Stimulated activated naive CD8-positive, alpha-beta T cell treated with anti-CD3 and anti-CD28 coated beads, Interleukin-15, amount 100 ng/mL, for 72 hours (primary cell): ENCODE results near the gene UNC119B.
A peak's percentile ranks its signal among the peaks of the same experiment; 100 is the strongest.
"Not testable (repeated sequence)": the region's sequence is repeated elsewhere in the genome, so short reads cannot be mapped to it uniquely, and the experiment has no call there.

ENCODE experiments used
- ATAC-seq: fragments of 150-1000 bp; cut with Tn5 transposase; 2 replicates; pipeline ENCODE4 v1.10.0; 2021; ENCODE audit warnings: mild to moderate bottlenecking, moderate library complexity
- DNase-seq, 2 donors: peaks; one replicate each; pipeline ENCODE4 v3.0.0; 2021 to 2022
- H3K27ac Mint-ChIP-seq, 2 donors: one replicate each; pipeline ENCODE4 v1.8.0; 2022; ENCODE audit warnings: mild to moderate bottlenecking in 2 of 2, mixed read lengths in 2 of 2, moderate library complexity in 2 of 2
- H3K27me3 Mint-ChIP-seq: one replicate; pipeline ENCODE4 v1.8.0; 2022; ENCODE audit warnings: mixed read lengths
- H3K4me1 Mint-ChIP-seq: one replicate; pipeline ENCODE4 v1.8.0; 2022; ENCODE audit warnings: mild to moderate bottlenecking, mixed read lengths
- H3K4me3 Mint-ChIP-seq, 2 donors: one replicate each; pipeline ENCODE4 v1.8.0; 2022; ENCODE audit warnings: mild to moderate bottlenecking in 2 of 2, mixed read lengths in 2 of 2, moderate library complexity in 1 of 2
- H3K9me3 Mint-ChIP-seq, 2 donors: one replicate each; pipeline ENCODE4 v1.8.0; 2022; ENCODE audit warnings: mixed read lengths in 2 of 2

The UNC119B gene

DNA sequence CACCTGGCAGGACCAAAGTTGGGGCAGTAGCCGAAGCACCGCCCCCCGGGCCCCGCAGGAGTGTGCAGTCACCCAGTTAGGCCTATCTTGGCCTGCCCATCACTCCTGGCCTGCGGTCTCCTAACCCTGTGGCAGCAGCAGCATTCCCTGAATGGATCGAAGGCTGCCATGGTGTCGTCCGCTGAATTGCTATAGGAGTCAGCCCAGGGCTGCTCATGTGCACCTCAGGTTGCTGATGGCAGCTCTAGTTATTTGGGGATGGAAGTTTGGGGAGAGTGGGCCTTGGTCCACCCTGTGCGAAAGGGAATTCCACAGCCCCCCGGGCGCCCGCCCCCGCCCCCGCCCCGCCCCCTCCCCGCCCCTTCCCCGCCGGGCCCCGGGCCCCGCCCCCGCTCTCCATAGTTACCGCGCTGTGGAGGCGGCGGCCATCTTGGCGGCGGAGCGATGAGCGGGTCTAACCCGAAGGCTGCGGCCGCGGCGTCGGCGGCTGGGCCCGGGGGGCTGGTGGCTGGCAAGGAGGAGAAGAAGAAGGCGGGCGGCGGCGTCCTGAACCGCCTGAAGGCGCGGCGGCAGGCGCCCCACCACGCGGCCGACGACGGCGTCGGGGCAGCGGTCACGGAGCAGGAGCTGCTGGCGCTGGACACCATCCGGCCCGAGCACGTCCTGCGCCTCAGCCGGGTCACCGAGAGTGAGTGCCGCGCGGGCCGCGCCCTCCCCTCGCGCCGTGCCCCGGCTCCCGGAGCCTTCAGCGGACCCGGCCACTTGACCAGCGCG, at the start of gene UNC119B:
UNC119B (plus strand) TSS at position 428 of the 774 bp plus-strand sequence; CDS start at position 445, 17 bp downstream.
- H3K27me3 Mint-ChIP-seq = no peaks in the 10 kb centered on the region
- H3K4me3 Mint-ChIP-seq = peak within 1 kb of the TSS; percentile 84 to 92
- ATAC-seq (peak; percentile 86), DNase-seq (peak; percentile 68 to 72)
- H3K4me1 Mint-ChIP-seq = peaks cover 31% of the 10 kb centered on the region
- H3K27ac Mint-ChIP-seq = peak within 1 kb of the TSS; percentile 90 to 91
- no peaks in the 10 kb centered on the region for H3K9me3 Mint-ChIP-seq

DNA sequence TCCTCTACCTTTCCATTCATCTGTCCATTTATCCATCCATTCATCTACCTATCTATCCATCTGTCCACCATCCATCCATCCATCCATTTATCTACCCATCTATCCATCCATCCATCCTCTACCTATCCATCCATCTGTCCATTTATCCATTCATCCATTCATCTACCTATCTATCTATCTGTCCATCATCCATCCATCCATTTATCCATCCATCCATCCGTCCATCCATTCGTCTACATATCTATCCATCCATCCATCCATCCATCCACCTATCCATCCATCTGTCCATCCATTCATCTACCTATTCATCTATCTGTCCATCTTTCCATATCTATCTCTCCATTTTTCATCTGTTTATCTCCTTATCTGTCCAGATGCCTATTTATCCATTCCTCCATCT, 48.8 kb upstream of the UNC119B start:
- no peaks in the 10 kb centered on the region for H3K4me1 Mint-ChIP-seq
- H3K9me3 Mint-ChIP-seq = no peaks in the 10 kb centered on the region
- H3K4me3 Mint-ChIP-seq = no peak overlapping the region
- no peaks in the 10 kb centered on the region for H3K27me3 Mint-ChIP-seq
- H3K27ac Mint-ChIP-seq = no peak overlapping the region
- DNase-seq = no peak
- ATAC-seq = no peak

DNA sequence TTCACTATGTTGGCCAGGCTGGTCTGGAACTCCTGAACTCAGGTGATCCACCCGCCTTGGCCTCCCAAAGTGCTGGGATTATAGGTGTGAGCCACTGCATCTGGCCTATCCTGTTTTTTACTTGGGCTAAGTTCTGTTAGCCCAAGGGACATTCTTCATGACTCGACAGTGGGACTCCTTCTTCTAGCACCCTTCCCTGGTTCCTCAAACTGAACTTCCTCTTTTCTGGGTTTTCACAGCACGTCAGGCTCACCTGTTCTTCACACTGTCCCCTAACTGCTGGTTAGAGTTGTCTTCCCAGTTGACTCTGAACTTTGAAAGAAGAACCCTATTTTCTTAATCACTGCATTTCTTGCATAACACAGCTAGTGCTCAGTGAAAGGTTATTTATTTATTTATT, 47.4 kb upstream of the UNC119B start:
- ATAC-seq (no peak), DNase-seq (no peak)
- Mint-ChIP-seq H3K4me3 (no peak overlapping the region), H3K9me3 (no peaks in the 10 kb centered on the region), H3K27me3 (no peaks in the 10 kb centered on the region), H3K27ac (no peak overlapping the region), H3K4me1 (no peaks in the 10 kb centered on the region)

DNA sequence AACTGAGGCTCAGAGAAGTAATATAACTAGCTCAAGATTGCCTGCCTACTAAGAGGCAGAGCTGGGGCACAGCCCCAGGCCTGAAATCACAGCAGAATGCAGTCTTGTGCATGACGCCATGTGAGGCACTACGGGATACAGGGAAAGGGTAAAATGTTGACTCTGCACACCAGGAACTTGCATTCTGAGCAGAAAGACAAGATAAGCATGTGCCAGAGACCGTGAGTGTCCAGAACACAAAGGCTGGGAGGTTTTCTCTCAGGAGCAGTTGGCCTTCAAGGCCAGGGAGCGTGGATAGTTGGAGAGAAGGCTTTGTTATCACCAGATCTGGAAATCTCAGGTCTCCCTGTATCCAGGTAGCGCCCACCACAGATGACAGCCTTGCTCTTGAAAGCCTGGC, 46.5 kb upstream of the UNC119B start:
- Mint-ChIP-seq H3K27ac (no peak overlapping the region), H3K4me3 (no peak overlapping the region), H3K9me3 (no peaks in the 10 kb centered on the region), H3K27me3 (no peaks in the 10 kb centered on the region), H3K4me1 (no peaks in the 10 kb centered on the region)
- ATAC-seq (no peak), DNase-seq (no peak)

DNA sequence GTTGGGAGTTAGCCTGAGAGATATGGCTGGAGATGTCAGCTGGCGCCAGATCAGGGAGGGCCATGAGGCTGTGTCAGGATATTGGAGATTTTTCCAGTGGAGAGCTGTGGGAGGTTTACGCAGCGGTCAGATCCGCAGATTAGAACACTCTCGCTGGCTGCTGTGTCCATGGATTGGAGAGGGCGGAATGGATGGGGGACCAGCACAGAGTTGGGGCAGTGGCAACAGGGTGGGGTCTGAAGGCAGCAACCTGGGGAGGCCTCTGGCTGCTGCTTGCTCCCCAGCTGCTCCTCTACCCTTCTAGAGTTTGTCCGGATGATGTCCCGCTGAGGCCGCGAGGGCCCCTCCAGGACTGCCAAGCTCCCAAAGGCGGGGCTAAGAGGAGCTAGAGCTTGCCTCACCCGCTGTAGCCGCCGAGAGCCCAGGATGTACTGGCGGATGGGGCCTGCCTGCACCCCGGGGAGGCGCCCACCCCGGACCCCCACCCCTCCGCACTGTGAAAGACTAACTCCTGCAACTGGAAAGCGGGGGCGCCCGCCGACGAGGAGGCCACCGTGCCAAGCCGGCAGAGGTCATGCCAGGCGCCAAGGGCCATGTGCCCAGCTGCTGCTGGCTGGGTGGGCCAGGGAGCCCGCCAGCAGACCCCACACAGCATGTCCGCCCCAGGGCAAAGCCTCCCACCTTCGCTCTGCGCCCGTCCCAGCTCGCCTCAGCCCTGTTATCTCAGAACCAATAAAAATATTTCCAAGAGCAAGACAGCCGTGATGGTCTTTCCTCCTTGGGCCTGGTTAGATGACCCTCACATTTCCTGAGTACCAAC, 43.5 kb upstream of the UNC119B start:
- DNase-seq = no peak
- H3K4me1 Mint-ChIP-seq = no peaks in the 10 kb centered on the region
- ATAC-seq = peak; percentile 28
- no peaks in the 10 kb centered on the region for H3K9me3 Mint-ChIP-seq
- H3K27ac Mint-ChIP-seq = no peak overlapping the region
- no peaks in the 10 kb centered on the region for H3K27me3 Mint-ChIP-seq
- H3K4me3 Mint-ChIP-seq = no peak overlapping the region

DNA sequence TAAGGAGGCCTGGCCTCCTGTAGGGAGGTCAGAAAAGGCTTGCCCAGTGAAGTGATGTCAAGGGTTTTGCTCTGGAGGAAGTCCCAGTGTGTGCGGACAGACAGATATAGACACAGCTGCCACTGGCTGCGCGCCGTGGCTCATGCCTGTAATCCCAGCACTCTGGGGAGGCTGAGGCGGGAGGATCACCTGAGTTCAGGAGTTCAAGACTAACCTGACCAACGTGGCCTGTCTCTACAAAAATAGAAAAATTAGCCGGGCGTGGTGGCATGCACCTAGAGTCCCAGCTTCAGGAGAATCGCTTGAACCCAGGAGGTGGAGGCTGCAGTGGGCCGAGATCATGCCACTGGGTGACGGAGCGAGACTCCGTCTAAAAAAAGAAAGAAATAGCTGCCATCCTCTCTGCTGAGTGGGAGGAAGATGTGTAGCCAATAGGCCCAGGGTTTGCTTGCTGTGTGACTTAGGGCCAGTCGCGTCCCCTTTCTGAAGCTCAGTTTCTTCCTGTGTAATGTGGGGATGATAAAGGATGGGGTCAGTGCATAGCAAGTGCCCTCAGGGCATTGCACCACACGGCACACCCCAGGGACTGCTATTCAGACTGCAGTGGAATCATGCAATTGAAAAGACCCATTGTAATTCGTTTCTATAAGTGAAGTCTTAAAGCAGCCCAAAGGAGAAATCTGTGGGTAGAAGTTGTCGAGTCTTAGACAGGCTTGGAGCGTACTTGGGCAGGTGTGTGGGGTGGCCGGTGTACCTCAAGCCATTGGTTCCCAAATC, 42.0 kb upstream of the UNC119B start:
- no peaks in the 10 kb centered on the region for H3K9me3 Mint-ChIP-seq
- H3K27me3 Mint-ChIP-seq = no peaks in the 10 kb centered on the region
- ATAC-seq (no peak), DNase-seq (no peak)
- no peaks in the 10 kb centered on the region for H3K4me1 Mint-ChIP-seq
- H3K27ac Mint-ChIP-seq = no peak overlapping the region
- no peak overlapping the region for H3K4me3 Mint-ChIP-seq

DNA sequence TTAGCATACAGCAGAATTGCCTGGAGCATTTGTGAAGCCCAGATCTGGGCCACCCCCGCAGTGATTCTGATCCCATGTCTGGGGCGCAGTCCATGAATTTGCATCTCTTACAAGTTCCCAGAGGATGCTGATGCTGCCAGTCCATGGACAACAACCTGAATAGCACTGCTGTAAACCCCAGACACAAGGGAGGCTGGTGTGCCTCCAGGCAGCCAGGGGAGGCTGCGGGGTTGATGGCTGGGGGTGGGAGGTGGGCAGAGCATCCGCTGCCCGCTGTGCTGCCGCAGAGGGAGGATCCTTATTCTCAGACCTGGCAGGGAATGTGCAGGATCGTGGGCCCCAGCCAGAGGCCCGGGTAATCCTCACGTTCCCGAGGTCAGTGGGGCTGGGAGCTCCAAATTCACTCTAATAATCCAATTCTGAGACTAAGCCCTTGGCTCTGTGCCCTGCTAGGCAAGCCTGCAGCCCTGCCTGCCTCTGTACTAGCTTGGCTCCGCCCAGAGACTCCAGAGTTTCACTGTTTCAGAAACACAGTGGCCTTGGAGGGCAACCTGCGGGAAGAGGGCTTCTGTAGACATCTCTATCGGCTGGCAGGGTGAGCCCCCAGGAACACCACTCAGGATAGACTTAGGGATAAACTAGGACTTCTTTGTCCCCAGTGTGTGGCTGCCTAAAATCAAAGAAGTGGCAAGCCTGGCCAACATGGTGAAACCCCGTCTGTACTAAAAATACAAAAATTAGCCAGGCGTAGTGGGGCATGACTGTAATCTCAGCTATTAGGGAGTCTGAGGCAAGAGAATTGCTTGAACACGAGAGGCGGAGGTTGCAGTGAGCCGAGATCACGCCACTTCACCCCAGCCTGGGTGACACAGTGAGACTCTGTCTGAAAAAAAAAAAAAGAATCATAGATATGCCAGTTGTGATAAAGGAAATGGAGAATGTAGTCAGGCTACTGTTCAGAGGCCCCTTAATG, 41.1 kb upstream of the UNC119B start:
- Mint-ChIP-seq H3K27me3 (peaks cover 2% of the 10 kb centered on the region), H3K4me3 (no peak overlapping the region), H3K27ac (no peak overlapping the region), H3K9me3 (no peaks in the 10 kb centered on the region), H3K4me1 (no peaks in the 10 kb centered on the region)
- DNase-seq (no peak), ATAC-seq (no peak)

DNA sequence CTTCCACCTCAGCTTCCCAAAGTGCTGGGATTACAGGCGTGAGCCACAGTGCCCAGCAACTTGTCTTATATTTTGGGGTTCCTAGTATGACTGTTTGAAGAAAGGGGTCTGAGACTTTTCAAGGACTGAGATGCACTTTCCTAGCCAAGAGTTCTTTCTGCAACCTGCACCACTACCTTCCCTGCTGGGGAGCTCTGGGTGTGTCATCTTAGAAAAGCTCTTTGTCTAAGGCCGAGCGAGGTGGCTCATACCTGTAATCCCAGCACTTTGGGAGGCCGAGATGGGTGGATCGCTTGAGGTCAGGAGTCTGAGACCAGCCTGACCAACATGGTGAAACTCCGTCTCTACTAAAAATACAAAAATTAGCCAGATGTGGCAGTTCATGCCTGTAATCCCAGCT, 40.0 kb upstream of the UNC119B start:
- H3K9me3 Mint-ChIP-seq, H3K27ac Mint-ChIP-seq, ATAC-seq, H3K27me3 Mint-ChIP-seq, H3K4me3 Mint-ChIP-seq, DNase-seq, H3K4me1 Mint-ChIP-seq: not testable (repeated sequence)

DNA sequence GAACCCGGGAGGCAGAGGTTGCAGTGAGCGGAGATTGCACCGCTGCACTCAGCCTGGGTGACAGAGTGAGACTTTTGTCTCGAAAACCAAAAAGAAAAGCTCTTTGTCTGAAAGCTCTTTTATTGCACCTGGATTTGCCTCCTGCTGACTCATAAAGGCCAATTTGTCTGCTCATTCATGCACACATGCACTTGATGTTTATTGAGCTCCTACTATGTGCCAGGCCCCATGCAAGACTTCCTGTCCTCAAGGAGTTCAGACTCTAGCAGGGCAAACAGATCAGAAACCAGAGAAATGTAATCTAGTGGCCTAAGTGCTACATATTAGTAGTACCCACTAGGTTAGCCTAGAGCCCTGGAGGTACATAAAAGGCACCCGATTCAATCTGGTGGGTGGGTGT, 39.6 kb upstream of the UNC119B start:
- H3K4me1 Mint-ChIP-seq = no peaks in the 10 kb centered on the region
- H3K4me3 Mint-ChIP-seq = no peak overlapping the region
- peaks cover 6% of the 10 kb centered on the region for H3K27me3 Mint-ChIP-seq
- DNase-seq = no peak
- H3K27ac Mint-ChIP-seq = no peak overlapping the region
- no peak for ATAC-seq
- no peaks in the 10 kb centered on the region for H3K9me3 Mint-ChIP-seq

DNA sequence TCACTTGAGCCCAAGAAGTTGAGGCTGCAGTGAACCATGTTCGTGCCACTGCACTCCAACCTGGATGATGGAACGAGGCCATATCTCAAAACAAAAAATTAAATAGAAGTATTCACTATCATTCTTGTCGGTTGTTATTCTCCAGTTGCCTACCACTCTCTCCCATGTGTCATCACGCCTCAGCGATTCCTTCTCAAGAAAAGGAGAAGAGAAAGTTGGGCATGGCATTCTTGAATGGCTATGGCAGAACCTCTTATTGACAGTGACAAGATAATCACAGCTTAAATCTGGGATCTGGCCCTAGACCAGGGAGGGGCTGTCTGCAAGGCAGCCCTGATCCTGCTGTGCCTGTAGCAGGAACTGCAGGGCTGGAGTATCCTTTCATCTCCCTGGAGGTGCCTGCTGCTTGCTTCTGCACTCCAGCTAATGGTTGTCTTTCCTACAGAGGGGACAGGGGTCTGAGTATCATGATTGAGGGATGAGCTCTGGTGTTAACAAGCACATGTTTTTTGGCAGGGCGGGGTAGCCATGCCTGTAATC, 36.1 kb upstream of the UNC119B start:
- DNase-seq (no peak), ATAC-seq (no peak)
- Mint-ChIP-seq H3K4me1 (peaks cover 12% of the 10 kb centered on the region), H3K9me3 (no peaks in the 10 kb centered on the region), H3K27ac (no peak overlapping the region), H3K27me3 (peaks cover 6% of the 10 kb centered on the region), H3K4me3 (no peak overlapping the region)

DNA sequence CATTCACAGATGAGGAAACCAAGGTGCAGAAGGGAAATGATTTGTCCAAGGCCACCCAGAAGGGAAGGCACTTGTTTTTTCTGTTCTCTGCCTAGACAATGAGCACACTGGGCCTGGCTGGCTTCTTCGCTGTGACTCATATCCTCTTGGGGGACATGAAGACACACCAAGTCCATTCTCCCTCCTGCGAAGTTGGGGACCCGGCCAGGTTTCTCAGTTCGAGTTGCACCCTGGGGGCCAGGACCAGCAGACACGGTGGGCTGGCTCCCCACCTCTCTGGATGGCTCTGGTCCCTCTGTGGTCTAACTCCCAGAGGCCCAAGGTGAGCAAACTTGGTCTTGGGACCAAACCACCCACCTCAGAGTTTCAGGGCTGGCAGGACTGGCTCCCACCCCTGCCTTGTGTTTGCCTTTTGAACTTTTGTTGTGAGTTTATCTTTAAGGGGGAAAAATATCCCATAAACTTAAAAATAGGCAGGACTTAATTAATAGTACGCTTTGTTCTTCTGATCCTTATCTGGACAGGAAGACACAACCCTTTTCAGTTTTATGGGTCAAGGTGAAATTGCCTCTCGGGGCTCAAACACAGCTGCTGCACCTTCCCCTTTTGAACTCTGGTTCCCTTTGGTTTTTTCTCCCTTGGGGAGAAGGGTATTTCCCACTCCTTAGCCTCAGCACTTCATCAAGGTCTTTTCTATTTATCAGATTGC, 32.3 kb upstream of the UNC119B start:
- H3K4me1 Mint-ChIP-seq = peaks cover 12% of the 10 kb centered on the region
- DNase-seq (peak in 1 of 2 donors; percentile 15), ATAC-seq (peak; percentile 73)
- H3K27me3 Mint-ChIP-seq = peaks cover 6% of the 10 kb centered on the region
- no peak overlapping the region for H3K27ac Mint-ChIP-seq
- peak overlapping the region in 1 of 2 donors; percentile 31 for H3K4me3 Mint-ChIP-seq
- H3K9me3 Mint-ChIP-seq = no peaks in the 10 kb centered on the region

DNA sequence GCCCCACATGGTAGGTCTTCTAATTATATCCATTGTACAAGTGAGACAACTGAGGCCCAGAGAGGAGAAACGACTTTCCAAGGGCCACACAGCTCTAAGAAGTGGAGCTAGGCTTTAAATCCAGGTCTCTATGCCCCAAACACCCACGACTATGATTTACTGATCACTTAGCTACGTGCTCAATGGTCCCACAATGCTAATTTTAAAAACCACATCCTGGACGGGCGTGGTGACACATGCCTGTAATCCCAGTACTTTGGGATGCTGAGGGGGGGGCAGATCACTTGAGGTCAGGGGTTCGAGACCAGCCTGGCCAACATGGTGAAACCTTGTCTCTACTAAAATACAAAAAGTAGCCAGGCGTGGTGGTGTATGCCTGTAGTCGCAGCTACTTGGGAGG, 31.7 kb upstream of the UNC119B start:
- H3K27ac Mint-ChIP-seq = no peak overlapping the region
- H3K4me3 Mint-ChIP-seq = no peak overlapping the region
- peak in 1 of 2 donors; percentile 24 for DNase-seq
- peaks cover 6% of the 10 kb centered on the region for H3K27me3 Mint-ChIP-seq
- H3K9me3 Mint-ChIP-seq = no peaks in the 10 kb centered on the region
- peaks cover 12% of the 10 kb centered on the region for H3K4me1 Mint-ChIP-seq
- ATAC-seq = peak; percentile 60

DNA sequence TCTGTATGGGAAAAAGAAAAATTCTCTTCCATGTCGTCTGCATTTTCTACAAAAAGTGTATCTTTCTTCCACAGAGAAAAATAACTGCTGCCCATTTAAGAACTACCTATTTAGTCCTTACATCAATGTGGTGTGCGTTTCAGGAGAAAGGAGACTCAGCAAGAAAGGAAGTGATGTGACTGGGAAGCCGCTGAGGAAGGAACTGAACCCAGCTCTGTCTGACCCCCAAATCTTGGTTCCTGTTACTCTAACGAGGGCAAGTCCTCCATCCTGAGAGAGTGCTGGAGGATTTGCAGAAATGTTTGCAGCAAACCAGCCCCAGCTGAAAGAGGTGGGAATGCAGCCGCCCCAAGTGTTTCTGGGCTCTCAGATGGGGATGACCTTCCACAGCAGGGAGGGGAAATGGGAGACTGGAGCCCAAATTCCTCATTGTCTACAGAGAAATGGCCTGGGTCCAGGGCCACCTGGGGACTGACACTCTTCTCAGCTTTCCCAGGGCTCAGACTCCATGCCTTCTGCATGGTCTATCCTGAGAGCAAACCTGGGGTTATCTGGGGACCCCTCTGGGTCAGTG, 30.0 kb upstream of the UNC119B start:
- no peak for DNase-seq
- no peak overlapping the region for H3K27ac Mint-ChIP-seq
- H3K4me1 Mint-ChIP-seq = peaks cover 23% of the 10 kb centered on the region
- no peaks in the 10 kb centered on the region for H3K9me3 Mint-ChIP-seq
- ATAC-seq = no peak
- no peak overlapping the region for H3K4me3 Mint-ChIP-seq
- no peaks in the 10 kb centered on the region for H3K27me3 Mint-ChIP-seq

DNA sequence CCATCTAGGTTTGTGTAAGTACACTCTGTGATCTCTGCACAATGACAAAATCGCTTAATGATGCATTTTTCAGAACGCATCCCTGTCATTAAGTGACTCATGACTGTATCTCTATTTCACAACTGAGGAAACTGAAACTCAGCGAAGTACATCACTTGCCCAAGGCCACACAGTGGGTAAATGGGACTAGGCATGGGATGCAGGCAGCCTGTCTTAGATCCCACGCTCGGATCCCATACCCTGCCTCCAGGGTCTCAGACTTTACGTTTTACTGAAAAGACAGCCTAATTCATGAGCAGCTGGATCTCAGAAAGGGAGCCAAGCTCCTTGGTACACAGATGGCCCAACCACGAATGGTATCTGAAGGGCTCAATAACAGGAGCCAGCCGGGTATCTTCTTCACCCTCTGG, 25.7 kb upstream of the UNC119B start:
- Mint-ChIP-seq H3K4me1 (peaks cover 33% of the 10 kb centered on the region), H3K27me3 (no peaks in the 10 kb centered on the region), H3K9me3 (no peaks in the 10 kb centered on the region), H3K4me3 (no peak overlapping the region), H3K27ac (no peak overlapping the region)
- no peak for DNase-seq
- ATAC-seq = no peak
